Activated T-cell treated with anti-CD3 and anti-CD28 coated beads, Interleukin-2, amount 50 U/mL, for 72 hours (primary cell): ENCODE results near the gene ZBTB11. TPM values are rescaled to one million over a fixed set of nuclear protein-coding genes. Genes with fewer than 3 reads are reported as not detected.
"Not testable (repeated sequence)": the region's sequence is repeated elsewhere in the genome, so short reads cannot be mapped to it uniquely, and the experiment has no call there.

ENCODE experiments used
- ATAC-seq, 2 donors: fragments of 150-1000 bp; cut with Tn5 transposase; replicated peaks in 1 of 2; 2 replicates each; pipeline ENCODE4 v1.10.0; 2021; ENCODE audit warnings: moderate library complexity in 2 of 2, mild to moderate bottlenecking in 1 of 2
- DNase-seq, 2 donors: peaks; one replicate each; pipeline ENCODE4 v3.0.0; 2021 to 2022; ENCODE audit warnings: mixed read lengths in 1 of 2
- H3K27ac Mint-ChIP-seq: one replicate; pipeline ENCODE4 v1.8.0; 2022; ENCODE audit warnings: mild to moderate bottlenecking, moderate library complexity, mixed read lengths
- H3K27me3 Mint-ChIP-seq: one replicate; pipeline ENCODE4 v1.8.0; 2022; ENCODE audit warnings: low read depth, mixed read lengths
- H3K36me3 Mint-ChIP-seq, 2 donors: one replicate each; pipeline ENCODE4 v1.8.0; 2022; ENCODE audit warnings: mixed read lengths in 2 of 2, mild to moderate bottlenecking in 1 of 2; ENCODE audit not compliant: insufficient read depth in 2 of 2
- H3K4me1 Mint-ChIP-seq: one replicate; pipeline ENCODE4 v1.8.0; 2022; ENCODE audit warnings: low read depth, mixed read lengths
- H3K4me3 Mint-ChIP-seq, 2 donors: one replicate each; pipeline ENCODE4 v1.8.0; 2022; ENCODE audit warnings: mild to moderate bottlenecking in 2 of 2, mixed read lengths in 2 of 2, moderate library complexity in 2 of 2
- H3K9me3 Mint-ChIP-seq, 2 donors: one replicate each; pipeline ENCODE4 v1.8.0; 2022; ENCODE audit warnings: mixed read lengths in 2 of 2
- total RNA-seq, 2 donors: library from RNA; stranded (reverse); gene quantifications; one replicate each; pipeline ENCODE4 v1.2.3, GENCODE V29; 2022

ZBTB11 gene, protein sequence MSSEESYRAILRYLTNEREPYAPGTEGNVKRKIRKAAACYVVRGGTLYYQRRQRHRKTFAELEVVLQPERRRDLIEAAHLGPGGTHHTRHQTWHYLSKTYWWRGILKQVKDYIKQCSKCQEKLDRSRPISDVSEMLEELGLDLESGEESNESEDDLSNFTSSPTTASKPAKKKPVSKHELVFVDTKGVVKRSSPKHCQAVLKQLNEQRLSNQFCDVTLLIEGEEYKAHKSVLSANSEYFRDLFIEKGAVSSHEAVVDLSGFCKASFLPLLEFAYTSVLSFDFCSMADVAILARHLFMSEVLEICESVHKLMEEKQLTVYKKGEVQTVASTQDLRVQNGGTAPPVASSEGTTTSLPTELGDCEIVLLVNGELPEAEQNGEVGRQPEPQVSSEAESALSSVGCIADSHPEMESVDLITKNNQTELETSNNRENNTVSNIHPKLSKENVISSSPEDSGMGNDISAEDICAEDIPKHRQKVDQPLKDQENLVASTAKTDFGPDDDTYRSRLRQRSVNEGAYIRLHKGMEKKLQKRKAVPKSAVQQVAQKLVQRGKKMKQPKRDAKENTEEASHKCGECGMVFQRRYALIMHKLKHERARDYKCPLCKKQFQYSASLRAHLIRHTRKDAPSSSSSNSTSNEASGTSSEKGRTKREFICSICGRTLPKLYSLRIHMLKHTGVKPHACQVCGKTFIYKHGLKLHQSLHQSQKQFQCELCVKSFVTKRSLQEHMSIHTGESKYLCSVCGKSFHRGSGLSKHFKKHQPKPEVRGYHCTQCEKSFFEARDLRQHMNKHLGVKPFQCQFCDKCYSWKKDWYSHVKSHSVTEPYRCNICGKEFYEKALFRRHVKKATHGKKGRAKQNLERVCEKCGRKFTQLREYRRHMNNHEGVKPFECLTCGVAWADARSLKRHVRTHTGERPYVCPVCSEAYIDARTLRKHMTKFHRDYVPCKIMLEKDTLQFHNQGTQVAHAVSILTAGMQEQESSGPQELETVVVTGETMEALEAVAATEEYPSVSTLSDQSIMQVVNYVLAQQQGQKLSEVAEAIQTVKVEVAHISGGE
- total RNA-seq: 10 to 100 TPM; 26.8 to 31.9 TPM

DNA sequence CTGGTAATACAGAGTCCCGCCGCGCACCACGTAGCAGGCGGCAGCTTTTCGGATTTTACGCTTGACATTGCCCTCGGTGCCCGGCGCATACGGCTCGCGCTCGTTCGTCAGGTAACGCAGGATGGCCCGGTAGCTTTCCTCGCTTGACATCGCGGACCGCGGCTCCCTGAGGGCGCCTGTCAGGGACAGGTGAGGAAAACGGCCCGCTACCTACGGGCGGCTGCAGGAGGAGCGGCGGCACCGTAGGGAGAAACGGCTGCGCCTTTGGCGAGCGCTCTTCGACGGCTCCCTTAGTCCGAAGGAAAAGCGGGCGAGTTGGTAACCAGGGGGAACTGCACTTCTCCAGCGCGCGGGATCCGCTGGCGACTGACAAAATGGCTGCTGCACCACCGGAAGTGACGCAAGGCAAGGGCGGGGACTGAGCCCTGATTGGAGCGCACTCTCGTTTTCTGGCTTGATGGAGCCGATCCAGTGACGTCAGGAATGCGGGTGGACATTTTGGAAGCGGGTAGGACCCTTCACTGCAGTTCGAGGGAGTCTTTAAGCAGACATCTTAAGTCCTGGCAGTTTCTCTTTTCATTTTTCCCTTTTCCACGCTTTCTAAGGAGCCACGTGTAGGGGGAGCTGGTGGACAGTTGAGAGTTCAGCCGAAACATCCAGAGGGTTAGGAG, at the start of gene ZBTB11:
ZBTB11 (minus strand) TSS at position 368 of the 671 bp plus-strand sequence; CDS start at position 150, 218 bp downstream.
- ATAC-seq (peak; percentile 67 to 71), DNase-seq (peak; percentile 99)
- H3K4me1 Mint-ChIP-seq: peaks cover 66% of the 10 kb centered on the region
- peak within 1 kb of the TSS; percentile 96 for H3K27ac Mint-ChIP-seq
- no peaks in the 10 kb centered on the region for H3K9me3 Mint-ChIP-seq
- peaks cover 5 to 32% of the 10 kb centered on the region in 2 donors for H3K36me3 Mint-ChIP-seq
- no peaks in the 10 kb centered on the region for H3K27me3 Mint-ChIP-seq
- peak within 1 kb of the TSS; percentile 93 to 95 for H3K4me3 Mint-ChIP-seq

DNA sequence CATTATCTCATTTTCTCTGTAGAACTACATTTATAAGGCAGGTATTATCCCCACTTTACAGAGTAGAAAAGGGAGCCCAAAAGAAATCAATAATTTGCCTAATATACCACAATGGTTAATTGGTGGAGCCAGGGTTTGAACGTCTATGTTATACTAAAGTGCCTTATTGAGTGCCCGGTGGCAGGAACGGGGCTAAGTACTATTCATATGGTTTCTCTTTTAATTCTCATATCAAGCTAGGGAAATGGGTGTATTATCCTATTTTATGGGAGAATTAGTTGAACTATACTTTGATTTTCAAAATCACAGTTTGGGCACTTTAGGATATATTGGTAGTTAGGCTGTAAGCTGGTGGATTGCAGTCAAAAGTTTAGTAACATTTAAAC, 49.0 kb upstream of the ZBTB11 start:
- peaks cover 2 to 15% of the 10 kb centered on the region in 2 donors for H3K36me3 Mint-ChIP-seq
- H3K9me3 Mint-ChIP-seq: no peaks in the 10 kb centered on the region
- H3K27ac Mint-ChIP-seq: peak overlapping the region; percentile 83

DNA sequence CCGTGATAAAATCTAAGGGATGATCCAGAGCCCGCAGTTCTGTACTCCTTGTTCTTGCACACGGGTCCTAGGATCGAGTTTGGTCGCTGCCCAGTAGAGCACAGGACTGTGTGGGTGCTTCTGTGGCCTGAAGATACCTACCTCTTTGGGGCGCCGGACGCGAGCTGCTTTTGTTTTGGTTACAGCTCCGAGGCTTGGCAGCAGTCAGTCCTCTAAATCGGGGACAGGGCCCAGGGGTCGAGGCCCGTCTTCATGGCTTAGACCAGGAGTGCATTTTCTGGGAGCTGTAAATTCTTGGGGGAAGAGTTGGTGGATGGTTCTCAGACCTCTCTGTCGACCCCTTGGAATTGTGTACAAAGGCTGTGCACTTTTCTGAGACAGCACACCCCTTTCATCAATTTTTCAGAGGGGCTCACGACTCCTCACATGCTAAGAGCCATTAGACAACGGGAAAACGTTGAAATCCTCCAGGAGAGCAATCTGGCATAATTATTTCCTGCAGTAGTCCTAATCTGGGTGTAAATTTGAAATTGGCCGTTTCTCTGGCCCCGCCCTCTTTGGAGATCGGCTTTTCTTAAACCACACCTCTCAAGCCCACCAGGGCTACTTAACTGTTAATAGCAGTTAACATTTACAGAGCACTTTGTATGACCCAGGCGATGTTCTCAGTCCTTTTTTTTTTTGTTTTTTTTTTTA, 48.4 kb upstream of the ZBTB11 start:
- peak; percentile 18 to 27 for ATAC-seq
- H3K4me3 Mint-ChIP-seq: peak overlapping the region; percentile 88 to 98

More for the DNA sequence above, 49.0 kb upstream of the ZBTB11 start:
- H3K4me3 Mint-ChIP-seq: peak overlapping the region; percentile 88 to 98
- ATAC-seq: no peak
- H3K4me1 Mint-ChIP-seq: peaks cover 45% of the 10 kb centered on the region
- H3K27me3 Mint-ChIP-seq: no peaks in the 10 kb centered on the region
- DNase-seq: no peak

DNA sequence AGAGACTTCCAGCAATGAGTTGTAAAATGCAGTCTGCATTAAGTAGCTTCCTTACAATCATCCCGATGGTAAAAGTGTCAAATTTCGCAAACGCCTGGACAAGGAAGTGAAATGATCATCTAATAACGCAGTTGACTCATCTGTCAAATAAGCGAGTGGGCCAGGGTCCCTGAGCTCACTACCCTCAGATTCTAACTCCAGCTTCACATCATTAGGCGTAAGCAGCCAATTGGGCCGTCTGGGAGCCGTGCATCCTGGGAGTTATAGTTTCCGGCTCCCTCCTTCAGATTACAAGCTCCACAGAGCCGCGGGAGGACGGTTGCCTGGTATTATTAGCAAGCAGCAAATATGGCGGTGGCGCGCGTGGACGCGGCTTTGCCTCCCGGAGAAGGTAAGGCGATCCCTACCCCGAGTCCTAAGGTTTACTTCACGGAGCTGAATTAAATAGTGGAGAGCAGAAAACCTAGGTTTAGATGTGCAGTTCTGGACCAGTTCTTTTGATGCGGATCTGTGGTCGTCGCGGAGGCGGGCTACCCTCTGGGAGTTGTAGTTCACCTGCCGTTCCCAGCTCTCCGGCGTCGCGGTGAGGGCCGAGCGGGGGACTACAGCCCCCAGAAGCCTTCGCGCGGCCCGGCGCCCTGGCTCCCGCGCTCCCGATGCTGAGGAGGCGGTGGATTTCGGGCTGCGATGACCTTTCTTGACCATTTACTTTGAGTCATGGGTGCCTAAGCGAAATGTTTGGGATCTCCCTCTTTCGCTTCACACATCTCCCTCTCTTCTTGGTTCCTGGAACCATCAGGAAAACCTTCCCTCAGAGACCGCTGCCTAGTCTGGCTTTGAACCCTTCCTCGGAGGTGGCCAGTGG, 47.6 kb upstream of the ZBTB11 start, which contains the start of gene CEP97:
CEP97 (plus strand) TSS at position 286 of the 865 bp plus-strand sequence; CDS start at position 349, 63 bp downstream.
- DNase-seq: peak; percentile 90 to 93
- peaks cover 49% of the 10 kb centered on the region for H3K4me1 Mint-ChIP-seq
- H3K36me3 Mint-ChIP-seq: peaks cover 2 to 13% of the 10 kb centered on the region in 2 donors
- ATAC-seq: peak; percentile 96
- H3K9me3 Mint-ChIP-seq: no peaks in the 10 kb centered on the region
- H3K4me3 Mint-ChIP-seq: peak within 1 kb of the TSS; percentile 88 to 98
- H3K27ac Mint-ChIP-seq: peak within 1 kb of the TSS; percentile 83
- no peaks in the 10 kb centered on the region for H3K27me3 Mint-ChIP-seq

More for the DNA sequence above, 48.4 kb upstream of the ZBTB11 start:
- no peaks in the 10 kb centered on the region for H3K27me3 Mint-ChIP-seq
- DNase-seq: peak; percentile 42 to 44
- peaks cover 2 to 15% of the 10 kb centered on the region in 2 donors for H3K36me3 Mint-ChIP-seq
- peak overlapping the region; percentile 83 for H3K27ac Mint-ChIP-seq
- H3K9me3 Mint-ChIP-seq: no peaks in the 10 kb centered on the region
- H3K4me1 Mint-ChIP-seq: peaks cover 49% of the 10 kb centered on the region

DNA sequence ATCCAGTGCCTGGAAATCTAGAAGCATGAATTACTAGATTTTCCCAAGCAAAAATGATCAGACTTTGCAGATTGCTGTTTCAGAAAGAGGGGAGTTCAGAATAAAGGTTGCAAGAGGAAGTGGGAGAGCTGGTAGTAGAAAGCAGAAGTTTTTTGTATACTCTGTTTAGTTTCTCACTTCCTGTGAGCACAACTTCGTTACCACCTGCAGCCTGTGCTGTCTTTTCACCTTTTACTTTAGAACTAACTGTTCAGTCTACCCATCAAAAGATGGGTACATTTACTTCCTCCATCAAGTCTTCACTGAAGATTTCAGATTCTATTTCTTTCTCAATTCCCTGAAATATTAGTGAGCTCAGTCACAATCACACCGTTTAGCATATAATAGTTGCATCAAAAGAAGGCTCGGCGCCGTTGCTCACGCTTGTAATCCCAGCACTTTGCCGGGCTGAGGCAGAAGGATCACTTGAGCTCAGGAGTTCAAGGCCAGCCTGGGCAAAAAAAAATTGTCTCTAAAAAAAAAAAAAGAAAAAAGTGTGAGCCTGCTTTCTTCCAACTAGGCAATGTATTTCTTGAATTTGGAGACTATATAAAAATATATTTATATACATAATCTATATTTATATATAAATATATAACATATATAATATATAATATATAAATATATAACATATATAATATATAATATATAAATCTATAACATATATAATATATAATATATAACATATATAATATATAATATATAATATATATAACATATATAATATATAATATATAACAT, 45.7 kb upstream of the ZBTB11 start:
- Mint-ChIP-seq H3K27me3 (no peaks in the 10 kb centered on the region), H3K9me3 (no peaks in the 10 kb centered on the region), H3K4me1 (peaks cover 49% of the 10 kb centered on the region), H3K36me3 (peaks cover 2 to 3% of the 10 kb centered on the region in 2 donors), H3K27ac (peak overlapping the region; percentile 88), H3K4me3 (peak overlapping the region; percentile 49 to 80)
- ATAC-seq (no peak), DNase-seq (peak in 1 of 2 donors; percentile 23)

DNA sequence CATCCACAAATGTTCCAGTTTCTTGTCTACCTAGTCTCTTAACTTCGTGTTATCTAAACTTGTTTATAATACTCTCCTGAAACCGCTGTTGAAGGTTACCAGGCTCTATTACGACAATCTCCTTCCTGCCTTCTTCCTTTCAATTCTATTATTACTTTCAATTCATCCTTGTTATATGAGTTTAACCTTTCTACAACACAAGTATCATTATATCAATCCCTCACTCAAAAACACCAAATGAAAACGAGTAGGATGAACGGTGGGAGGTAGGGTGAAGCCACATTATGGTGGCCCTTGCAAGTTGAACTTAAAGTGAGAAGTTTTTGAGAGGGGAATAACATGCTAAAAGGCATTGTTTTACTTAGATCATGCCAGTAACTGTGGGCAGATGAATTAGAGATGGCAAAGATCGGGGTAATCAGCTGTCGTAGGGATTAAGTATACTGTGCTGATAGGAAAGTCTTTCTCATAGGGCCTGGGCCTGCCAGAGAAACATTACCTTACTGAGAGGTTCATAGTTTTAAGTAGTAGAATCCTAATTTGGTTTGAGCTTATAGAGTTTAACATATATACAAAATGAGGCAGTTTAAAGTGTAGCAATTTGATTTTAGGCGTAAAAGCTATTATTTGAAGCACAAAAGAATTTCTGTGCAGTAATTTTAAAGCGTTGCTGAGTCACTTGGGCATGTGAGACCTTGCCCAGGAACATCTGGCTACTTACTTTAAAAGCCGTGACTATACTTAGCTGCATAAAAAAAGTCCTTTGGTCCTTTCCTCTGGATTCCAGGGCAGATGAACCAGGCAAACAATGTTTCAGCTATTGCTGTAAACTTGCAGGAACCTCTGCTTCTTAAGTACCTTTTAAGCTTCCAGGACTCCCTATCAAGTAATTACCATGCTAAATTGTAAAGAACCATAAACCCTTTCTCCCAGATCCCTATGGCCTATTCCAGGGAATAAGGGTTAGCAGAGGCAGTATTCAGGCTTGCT, 44.2 kb upstream of the ZBTB11 start:
- no peaks in the 10 kb centered on the region for H3K9me3 Mint-ChIP-seq
- peaks cover 38% of the 10 kb centered on the region for H3K4me1 Mint-ChIP-seq
- peak; percentile 2 to 11 for ATAC-seq
- peak in 1 of 2 donors; percentile 6 for DNase-seq
- H3K36me3 Mint-ChIP-seq: peaks cover 2 to 3% of the 10 kb centered on the region in 2 donors
- peak overlapping the region; percentile 49 to 80 for H3K4me3 Mint-ChIP-seq
- no peaks in the 10 kb centered on the region for H3K27me3 Mint-ChIP-seq
- peak overlapping the region; percentile 88 for H3K27ac Mint-ChIP-seq

DNA sequence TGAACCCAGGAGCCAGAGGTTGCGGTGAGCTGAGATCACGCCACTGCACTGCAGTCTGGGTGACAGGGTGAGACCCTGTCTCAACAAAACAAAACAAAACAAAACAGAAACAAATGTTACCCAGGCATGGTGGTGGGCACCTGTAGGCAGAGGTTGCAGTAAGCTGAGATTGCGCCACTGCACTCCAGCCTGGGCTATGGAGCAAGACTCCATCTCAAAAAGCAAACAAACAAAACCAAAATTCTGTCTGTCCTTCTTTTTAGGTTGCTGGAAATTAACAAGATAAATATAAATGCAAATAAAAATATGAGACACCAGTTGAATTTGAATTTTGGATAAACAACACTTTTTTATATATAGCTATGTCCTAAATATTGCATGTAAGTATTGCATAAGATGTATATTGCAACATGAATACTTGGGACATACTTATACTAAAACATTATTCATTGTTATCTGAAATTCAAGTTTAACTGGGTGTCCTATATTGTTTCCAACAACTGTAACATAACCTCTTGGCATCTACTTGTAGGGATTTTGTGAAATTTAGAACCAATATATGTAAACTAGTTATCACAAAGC, 42.8 kb upstream of the ZBTB11 start:
- peak overlapping the region; percentile 67 for H3K27ac Mint-ChIP-seq
- DNase-seq: no peak
- H3K27me3 Mint-ChIP-seq: no peaks in the 10 kb centered on the region
- H3K4me3 Mint-ChIP-seq: no peak overlapping the region
- H3K36me3 Mint-ChIP-seq: no peaks in the 10 kb centered on the region
- no peaks in the 10 kb centered on the region for H3K9me3 Mint-ChIP-seq
- no peak for ATAC-seq
- H3K4me1 Mint-ChIP-seq: peaks cover 30% of the 10 kb centered on the region

DNA sequence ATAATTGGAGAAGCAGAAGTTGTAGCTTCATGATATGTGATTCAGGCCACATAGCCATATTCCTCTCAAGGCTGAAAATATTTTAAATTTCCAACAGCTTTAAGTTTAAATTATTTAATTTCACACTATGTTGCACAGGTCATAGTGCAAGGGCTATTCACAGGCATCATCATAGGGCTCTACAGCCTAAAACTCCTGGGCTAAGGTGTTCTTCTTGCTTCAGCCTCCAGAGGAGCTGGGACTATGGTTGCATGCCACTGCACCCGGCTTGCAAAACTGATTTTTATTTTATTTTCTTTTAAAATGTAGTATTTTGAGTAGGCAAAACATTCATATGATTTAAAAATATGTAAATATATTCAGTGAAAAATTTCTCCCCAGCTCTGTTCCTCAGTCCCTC, 41.5 kb upstream of the ZBTB11 start:
- Mint-ChIP-seq H3K4me1 (peaks cover 23% of the 10 kb centered on the region), H3K27me3 (no peaks in the 10 kb centered on the region), H3K9me3 (no peaks in the 10 kb centered on the region), H3K4me3 (no peak overlapping the region), H3K27ac (no peak overlapping the region), H3K36me3 (no peaks in the 10 kb centered on the region)
- no peak for DNase-seq
- ATAC-seq: no peak

DNA sequence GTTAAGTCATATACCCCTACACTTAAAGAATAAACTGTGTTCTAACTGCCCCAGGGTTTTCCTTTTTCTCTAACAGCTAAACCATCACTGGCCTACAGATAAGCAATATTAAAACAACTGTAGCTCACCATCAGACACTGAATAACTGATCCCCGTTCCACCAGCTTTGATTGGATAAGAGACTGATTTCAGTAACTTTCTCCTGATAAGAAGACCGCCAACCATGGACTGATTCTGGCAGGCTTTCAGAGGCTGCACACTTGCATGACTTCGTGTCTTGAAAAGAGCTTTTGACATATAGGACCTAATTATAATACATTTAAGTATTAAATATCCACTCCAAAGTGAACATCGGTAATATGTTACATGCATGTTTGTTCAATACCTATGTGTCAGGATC, 32.2 kb upstream of the ZBTB11 start:
- ATAC-seq (no peak), DNase-seq (no peak)
- H3K4me3 Mint-ChIP-seq: no peak overlapping the region
- H3K4me1 Mint-ChIP-seq: peaks cover 4% of the 10 kb centered on the region
- H3K27me3 Mint-ChIP-seq: no peaks in the 10 kb centered on the region
- H3K36me3 Mint-ChIP-seq: no peaks in the 10 kb centered on the region
- no peaks in the 10 kb centered on the region for H3K9me3 Mint-ChIP-seq
- no peak overlapping the region for H3K27ac Mint-ChIP-seq

DNA sequence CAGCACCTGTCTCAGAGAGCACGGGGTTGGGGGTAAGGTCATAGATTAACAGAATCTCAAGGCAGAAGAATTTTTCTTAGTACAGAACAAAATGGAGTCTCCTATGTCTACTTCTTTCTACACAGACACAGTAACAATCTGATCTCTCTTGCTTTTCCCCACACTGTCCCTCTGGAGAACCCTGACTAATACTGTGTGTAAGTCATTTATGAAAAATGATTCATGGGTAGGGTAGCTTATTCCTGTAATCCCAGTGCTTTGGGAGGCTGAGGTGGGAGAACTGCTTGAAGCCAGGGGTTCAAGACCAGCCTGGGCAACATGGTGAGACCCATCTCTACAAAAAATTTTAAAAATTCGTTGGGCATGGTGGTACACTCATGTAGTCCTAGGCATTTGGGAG, 27.7 kb upstream of the ZBTB11 start:
- DNase-seq, H3K27ac Mint-ChIP-seq, ATAC-seq, H3K27me3 Mint-ChIP-seq, H3K36me3 Mint-ChIP-seq, H3K4me3 Mint-ChIP-seq, H3K9me3 Mint-ChIP-seq, H3K4me1 Mint-ChIP-seq: not testable (repeated sequence)
